ENCODE measurements around the gene CDC42EP4. TPM values are rescaled to one million over a fixed set of nuclear protein-coding genes. Genes with fewer than 3 reads are reported as not detected.
"Not testable (repeated sequence)": the region's sequence is repeated elsewhere in the genome, so short reads cannot be mapped to it uniquely, and the experiment has no call there.

CDC42EP4 gene
- total RNA-seq, 1 experiment from 2014 or later, result 52.4 TPM

DNA sequence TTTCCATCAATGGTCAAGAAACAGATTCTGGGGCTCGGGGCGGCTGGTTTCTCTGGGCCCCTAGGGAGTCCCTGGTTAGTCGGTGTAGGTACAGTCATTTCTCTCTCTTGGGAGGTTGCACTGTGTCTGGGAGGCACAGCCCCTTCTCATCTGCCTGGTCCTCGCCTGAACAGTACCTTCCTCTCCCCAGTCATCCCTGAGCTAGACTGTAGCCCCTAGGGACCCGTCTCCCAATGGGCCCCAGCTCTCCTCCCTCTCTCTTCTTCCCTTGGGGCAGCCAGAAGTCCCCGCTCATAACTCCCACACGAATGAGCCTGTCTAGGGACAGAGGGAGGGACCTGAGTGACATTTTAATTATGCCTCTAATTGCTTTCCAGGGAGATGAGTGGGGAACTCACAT is 29.9 kb downstream of the CDC42EP4 start:
- no peak for DNase-seq
- Histone ChIP-seq H3K9me3 (no peaks in the 10 kb centered on the region), H3K36me3 (peaks cover 61% of the 10 kb centered on the region)

DNA sequence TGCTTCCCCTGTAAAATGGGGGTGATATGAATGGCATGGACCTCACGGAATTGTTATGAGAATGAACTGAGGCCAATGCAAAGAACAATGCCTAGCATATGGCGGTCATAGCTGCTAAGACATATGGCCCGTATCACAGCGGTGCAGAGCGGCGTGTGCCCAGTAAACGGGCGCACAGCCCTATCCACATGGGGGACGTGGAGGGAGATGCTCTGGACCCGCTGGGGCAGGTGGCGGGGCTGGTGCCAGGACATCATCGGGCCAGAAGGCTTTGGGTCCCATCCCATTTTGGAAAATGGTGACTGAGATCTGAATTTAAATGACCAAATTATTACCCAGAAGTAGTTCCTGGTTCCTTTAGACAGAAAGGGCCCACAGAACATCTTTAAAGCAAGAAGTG is 31.6 kb downstream of the CDC42EP4 start:
- H3K4me3 ChIP-seq, result no peak overlapping the region
- no peak for DNase-seq
- no peaks in the 10 kb centered on the region for H3K27me3 ChIP-seq
- no peaks in the 10 kb centered on the region for H3K9me3 ChIP-seq
- H3K36me3 ChIP-seq, result peaks cover 45% of the 10 kb centered on the region

More for the DNA sequence above, 29.9 kb downstream of the CDC42EP4 start:
- Histone ChIP-seq H3K27me3 (no peaks in the 10 kb centered on the region), H3K4me3 (no peak overlapping the region)

DNA sequence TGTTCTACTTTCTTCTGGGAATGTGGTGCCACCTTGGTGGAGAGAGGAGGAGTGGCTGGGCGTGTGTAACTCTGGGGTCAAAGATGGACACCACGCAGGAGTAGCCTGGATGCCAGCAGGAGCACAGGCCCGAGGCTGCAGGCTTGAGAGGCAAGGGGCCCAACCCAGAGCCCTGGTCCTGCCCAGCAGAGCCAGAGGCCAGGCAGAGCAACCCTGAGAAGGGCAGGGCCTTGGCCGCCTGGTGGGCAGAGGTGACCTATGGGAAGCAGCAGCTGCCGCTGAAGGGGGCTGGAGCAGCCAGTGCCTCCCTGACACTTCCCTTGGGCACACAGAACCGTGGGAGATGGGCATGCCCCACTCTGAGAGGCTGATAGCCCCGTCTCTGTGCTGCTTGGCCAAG is 32.1 kb downstream of the CDC42EP4 start:
- Histone ChIP-seq H3K36me3 (peaks cover 40% of the 10 kb centered on the region), H3K27me3 (no peaks in the 10 kb centered on the region), H3K9me3 (no peaks in the 10 kb centered on the region), H3K4me3 (no peak overlapping the region)
- DNase-seq, result no peak

DNA sequence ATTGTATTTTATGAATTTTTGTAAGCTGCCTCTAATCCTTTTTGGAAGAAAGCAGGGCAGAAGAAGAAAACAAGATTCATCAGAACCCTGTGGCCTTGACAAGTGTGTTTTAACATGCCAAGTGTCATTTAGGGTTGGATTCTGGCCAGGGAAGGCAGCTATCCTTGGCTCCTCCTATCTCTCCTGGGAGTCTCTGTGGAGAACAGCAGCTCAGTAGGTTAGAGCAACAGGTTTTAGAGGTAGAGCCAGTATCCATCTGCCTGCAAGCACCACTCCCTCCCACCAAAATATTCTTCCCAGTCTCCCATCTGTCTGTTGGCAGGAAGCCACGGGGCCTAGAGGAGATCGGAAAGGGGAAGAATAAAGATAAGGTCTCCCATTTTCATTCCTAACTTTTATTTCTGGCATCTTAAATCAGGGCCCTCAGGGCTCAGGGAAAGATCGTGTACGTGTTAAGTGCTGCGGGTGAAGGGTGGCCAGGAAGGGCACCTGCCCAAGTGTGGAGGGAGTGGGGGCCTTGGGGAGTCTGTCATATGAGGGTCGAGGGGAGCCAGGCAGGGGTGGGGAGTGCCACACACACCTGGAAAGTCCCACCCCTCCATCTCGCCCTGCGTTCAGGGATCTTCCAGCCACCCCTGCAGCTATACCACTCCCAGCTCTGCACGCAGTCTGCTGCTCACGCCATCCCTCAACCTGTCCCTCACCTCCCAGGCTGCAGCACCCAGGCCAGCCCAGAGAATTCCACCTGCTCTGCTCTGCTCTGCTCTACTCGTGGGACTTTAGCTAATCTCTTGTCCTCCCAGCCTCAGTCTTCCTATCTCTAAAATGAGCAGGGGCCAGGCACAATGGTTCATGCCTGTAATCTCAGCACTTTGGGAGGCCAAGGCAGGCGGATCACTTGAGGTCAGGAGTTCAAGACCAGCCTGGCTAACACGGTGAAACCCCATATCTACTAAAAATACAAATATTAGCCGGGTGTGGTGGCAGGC is 33.0 kb downstream of the CDC42EP4 start:
- H3K4me3 ChIP-seq, result no peak overlapping the region
- no peak for DNase-seq
- H3K36me3 ChIP-seq, result peaks cover 30% of the 10 kb centered on the region
- no peaks in the 10 kb centered on the region for H3K27me3 ChIP-seq
- H3K9me3 ChIP-seq, result no peaks in the 10 kb centered on the region

DNA sequence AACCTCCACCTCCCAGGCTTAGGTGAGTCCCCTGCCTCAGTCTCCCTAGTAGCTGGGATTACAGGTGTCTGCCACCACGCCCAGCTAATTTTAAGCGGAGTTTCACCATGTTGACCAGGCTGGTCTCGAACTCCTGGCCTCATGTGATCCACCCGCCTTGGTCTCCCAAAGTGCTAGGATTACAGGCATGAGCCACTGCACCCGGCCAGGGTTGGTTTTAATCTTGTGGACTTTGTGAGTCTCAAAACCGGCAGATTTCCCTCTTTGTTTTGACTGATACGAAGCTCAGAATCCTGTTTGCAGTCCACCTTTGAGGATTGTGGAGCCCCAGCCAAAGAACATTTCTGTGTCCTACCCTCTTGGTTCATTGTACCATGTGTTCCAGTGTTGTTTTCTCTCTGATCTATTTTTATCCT is 33.7 kb downstream of the CDC42EP4 start:
- Histone ChIP-seq H3K9me3 (no peaks in the 10 kb centered on the region), H3K27me3 (no peaks in the 10 kb centered on the region), H3K4me3 (no peak overlapping the region), H3K36me3 (peaks cover 24% of the 10 kb centered on the region)
- no peak for DNase-seq

DNA sequence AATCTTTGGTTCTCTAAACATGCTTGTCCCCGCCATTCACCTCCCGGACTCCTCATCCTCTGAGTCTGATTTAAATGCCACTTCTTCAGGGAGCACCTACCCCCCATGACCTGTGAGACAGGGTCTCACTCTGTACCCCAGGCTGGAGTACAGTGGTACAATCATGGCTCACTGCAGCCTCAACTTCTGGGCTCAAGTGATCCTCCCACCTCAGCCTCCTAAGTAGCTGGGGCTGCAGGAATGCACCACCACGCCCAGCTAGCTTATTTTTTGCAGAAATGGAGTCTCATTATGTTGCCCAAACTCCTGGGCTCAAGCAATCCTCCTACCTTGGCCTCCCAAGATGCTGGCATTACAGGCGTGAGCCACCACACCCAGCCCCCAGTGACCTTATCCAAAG is 37.3 kb downstream of the CDC42EP4 start:
- Histone ChIP-seq H3K36me3 (no peaks in the 10 kb centered on the region; the same call in 1 of the 2 replicates), H3K9me3 (no peaks in the 10 kb centered on the region), H3K27me3 (no peaks in the 10 kb centered on the region), H3K4me3 (no peak overlapping the region)
- no peak for DNase-seq

DNA sequence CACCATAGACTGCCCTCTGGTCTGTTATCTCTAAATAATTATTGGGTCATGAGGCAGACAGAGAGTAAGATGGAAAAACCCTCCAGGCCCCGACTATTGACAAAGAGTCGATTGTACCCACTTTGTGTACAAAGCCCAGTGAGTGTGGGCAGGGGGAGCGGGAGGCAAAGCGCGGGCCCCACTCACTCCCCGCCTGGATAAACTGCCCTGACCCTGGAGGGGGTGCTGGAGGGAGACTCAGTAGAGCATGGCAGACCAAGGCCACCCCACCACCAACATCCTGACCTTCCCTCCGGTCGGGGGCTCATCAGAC is 38.9 kb downstream of the CDC42EP4 start:
- Histone ChIP-seq H3K27me3 (no peaks in the 10 kb centered on the region), H3K9me3 (no peaks in the 10 kb centered on the region), H3K4me3 (no peak overlapping the region), H3K36me3 (no peaks in the 10 kb centered on the region)
- DNase-seq, result no peak

DNA sequence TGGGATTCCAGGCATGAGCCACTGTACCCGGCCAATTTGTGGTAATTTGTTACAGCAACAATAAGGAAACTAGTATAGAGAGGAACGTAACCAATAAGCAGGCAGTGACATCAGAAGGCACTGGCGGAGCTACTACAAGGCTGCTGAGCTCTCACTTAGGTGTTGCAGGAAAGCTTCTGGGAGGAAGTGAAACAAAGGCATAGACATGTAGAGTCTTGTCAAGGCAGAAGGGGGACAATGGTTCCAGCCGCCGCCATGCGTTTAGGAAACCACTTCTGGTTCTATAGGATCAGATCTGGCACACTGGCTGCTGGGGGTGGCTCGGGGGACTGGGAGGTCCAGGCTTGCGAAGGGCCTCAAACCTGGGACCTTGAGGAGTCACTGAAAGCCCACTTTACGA is 40.7 kb downstream of the CDC42EP4 start:
- no peak overlapping the region for H3K4me3 ChIP-seq
- H3K27me3 ChIP-seq, result no peaks in the 10 kb centered on the region
- no peaks in the 10 kb centered on the region for H3K36me3 ChIP-seq
- no peaks in the 10 kb centered on the region for H3K9me3 ChIP-seq
- DNase-seq, result no peak

DNA sequence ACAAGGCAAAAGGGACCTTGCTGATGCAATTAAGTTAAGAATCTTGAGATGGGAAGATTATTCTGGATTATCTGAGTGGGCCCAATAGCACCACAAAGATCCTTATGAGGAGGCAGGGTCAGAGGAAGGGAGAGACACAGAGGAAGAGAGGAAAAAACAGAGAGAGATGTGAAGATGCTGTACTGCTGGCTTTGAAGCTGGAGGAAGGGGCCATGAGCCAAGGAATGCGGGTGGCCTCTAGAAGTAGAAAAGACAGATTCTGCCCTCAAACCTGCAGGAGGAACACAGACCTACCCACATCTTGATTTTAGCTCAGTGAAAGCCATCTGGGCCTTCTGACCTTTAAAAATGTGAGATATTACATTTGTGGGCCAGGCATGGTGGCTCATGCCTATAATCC is 42.0 kb downstream of the CDC42EP4 start:
- H3K9me3 ChIP-seq, result no peaks in the 10 kb centered on the region
- DNase-seq, result no peak
- no peaks in the 10 kb centered on the region for H3K27me3 ChIP-seq

DNA sequence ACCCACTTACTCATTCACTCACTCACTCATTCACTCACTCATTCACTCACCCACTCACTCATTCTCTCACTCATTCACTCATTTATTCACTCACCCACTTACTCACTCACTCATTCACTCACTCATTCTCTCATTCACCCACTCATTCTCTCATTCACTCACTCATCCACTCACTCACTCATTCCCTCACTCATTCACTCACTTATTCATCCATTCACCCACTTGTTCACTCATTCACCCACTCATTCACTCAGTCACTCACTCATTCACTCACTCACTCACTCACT is 42.5 kb downstream of the CDC42EP4 start:
- H3K36me3 ChIP-seq, result no peaks in the 10 kb centered on the region
- no peak overlapping the region for H3K4me3 ChIP-seq
- DNase-seq, result no peak
- no peaks in the 10 kb centered on the region for H3K9me3 ChIP-seq
- H3K27me3 ChIP-seq, result no peaks in the 10 kb centered on the region

More for the DNA sequence above, 42.0 kb downstream of the CDC42EP4 start:
- Histone ChIP-seq H3K4me3 (no peak overlapping the region), H3K36me3 (no peaks in the 10 kb centered on the region)

DNA sequence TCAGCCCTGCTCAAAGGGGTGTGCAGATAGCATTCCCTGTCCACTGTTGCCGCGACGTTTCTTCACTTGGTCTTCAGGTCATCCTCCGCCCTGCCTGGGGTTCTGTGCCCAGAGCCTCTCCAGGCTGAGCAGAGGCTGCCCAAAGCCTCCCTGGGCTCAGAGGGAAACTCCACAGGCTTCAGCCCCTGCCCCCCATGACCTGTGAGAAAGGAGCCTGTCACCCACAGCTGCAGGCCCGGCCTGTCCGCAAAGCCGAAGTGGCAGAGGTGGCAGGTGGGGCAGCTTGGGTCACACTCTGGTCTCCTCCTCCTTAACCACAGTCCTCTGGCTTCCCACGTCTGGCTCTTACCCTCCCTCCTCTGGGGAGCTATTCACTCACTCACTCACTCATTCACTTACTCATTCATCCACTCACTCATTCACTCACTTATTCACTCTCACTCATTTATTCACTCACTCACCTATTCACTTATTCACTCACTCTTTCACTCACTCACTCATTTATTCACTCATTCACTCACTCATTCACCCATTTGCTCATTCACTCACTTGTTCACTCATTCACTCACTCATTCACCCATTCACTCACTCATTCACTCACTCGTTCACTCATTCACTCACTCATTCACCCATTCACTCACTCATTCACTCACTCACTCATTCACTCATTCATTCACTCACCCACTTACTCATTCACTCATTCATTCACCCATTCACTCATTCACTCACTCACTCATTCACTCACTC is 43.0 kb downstream of the CDC42EP4 start:
- H3K36me3 ChIP-seq, result no peaks in the 10 kb centered on the region
- no peaks in the 10 kb centered on the region for H3K9me3 ChIP-seq
- no peak overlapping the region for H3K4me3 ChIP-seq
- no peaks in the 10 kb centered on the region for H3K27me3 ChIP-seq
- no peak for DNase-seq

DNA sequence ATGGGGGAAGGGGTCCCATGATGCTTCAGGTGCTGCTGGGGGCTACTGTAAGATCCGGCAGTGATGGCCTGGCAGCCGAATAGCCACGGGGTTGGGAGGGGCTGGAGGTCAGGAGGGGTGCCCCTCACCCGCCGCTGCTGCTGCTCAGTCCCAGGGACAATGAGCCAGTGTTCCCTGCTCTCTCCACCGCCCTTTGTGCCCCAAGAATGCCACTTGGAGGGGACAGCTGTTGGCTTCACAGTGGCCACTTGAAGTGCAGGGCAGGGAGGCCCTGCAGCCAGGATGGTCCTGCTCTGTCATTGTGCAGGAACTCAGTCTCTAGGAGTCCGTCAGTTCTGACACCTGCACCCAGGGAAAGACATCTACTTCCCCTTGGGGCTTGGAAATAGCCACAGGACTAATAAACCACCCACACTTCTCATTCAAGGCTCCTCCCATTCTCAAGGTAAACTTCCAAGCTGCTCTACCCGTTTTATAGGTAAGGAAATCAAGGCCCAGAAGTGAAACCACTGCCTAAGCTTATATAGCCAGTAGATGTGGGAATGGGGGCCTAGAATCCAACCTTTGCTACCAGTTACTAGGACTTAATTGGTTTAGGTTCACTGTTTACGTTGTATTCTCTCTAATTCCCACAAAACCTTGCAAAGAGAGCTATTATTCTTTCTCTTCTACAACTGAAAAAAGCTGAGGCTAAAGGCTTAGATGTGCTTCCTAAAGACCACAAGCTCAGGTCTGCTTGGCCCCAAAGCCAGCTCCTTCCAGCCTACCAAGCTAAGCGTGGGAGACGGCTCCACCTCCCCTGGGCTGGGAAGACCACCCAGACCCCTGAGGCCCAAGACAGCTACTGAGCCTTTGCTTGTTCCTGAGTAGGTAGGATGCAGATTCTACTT is 43.9 kb downstream of the CDC42EP4 start:
- Histone ChIP-seq H3K4me3 (no peak overlapping the region), H3K36me3 (no peaks in the 10 kb centered on the region), H3K27me3 (no peaks in the 10 kb centered on the region), H3K9me3 (no peaks in the 10 kb centered on the region)
- no peak for DNase-seq

DNA sequence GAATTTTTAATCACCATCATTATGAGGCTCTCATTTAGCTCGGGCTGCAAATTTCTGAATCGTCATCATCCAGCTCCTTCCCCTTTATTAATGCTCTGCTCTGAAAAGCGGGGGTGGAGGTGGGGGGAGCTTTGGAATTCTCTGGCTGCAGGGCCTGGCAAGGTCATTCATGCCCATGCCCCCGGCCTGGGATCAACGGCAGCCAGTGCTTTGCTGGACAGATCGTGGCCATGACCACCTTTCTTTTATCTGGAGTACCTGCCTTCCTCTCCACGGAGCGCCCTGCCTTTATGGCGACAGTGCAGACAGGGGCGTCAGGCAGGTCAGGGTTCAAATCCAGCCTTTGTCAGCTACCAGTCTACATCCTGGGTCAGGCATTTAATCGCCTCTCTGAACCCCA is 45.0 kb downstream of the CDC42EP4 start:
- H3K9me3 ChIP-seq, result no peaks in the 10 kb centered on the region
- H3K4me3 ChIP-seq, result no peak overlapping the region
- H3K36me3 ChIP-seq, result no peaks in the 10 kb centered on the region
- DNase-seq, result no peak
- no peaks in the 10 kb centered on the region for H3K27me3 ChIP-seq

DNA sequence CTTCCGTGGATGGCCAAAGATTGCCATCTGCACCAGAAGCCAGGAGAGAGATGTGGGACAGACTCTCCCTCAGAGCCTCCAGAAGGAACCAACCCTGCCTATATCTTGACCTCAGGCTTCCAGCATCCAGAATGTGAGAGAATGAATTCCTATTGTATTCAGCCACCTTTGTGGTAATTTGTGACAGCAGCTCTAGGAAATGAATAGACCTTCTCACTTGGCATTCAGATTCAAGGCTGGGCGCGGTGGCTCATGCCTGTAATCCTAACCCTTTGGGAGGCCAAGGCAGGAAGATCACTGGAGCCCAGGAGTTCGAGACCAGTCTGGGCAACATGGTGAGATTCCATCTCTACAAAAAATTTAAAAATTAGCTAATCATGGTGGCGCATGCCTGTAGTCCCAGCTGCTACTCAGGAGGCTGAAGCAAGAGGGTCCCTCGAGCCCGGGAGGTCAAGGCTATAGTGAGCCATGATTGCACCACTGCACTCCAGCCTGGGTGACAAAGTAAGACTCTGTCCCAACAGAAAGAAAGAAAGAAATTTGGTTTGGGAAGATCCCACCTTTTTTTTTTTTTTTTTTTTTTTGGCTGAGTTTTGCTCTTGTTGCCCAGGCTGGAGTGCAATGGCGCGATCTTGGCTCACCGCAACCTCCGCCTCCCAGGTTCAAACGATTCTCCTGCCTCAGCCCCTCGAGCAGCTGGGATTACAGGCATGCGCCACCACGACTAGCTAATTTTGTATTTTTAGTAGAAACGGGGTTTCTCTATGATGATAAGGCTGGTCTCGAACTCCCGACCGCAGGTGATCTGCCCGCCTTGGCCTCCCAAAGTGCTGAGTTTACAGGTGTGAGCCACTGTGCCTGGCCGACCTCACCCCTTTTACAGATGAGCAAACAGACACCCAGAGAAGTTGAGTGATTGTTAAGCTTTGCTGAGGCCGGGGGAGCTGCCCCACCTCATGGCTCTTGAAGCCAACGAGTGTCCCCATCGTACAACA is 45.9 kb downstream of the CDC42EP4 start:
- no peak overlapping the region for H3K4me3 ChIP-seq
- no peaks in the 10 kb centered on the region for H3K27me3 ChIP-seq
- no peaks in the 10 kb centered on the region for H3K9me3 ChIP-seq
- no peak for DNase-seq
- no peaks in the 10 kb centered on the region for H3K36me3 ChIP-seq

DNA sequence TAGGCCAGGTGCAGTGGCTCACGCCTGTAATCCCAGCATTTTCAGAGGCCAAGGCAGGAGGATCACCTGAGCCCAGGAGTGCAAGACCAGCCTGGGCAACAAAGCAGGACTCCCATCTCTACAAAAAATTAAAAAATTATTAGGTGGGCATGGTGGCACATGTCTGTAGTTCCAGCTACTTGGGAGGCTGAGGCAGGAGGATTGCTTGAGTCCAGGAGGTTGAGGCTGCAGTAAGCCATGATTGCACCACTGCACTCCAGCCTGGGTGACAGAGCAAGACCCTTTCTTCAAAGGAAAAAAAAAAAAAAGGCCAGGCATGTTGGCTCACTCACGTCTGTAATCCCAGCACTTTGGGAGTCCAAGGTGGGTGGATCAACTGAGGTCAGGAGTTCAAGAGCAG is 47.4 kb downstream of the CDC42EP4 start:
- not testable (repeated sequence) for H3K9me3 ChIP-seq, H3K27me3 ChIP-seq, H3K4me3 ChIP-seq, DNase-seq, H3K36me3 ChIP-seq
